Right lobe of liver (tissue), 6 donors: ENCODE measurements around the gene TMEFF2. TPM values are rescaled to one million over a fixed set of nuclear protein-coding genes. Genes with fewer than 3 reads are reported as not detected.

Source experiments
- ATAC-seq, 4 donors: fragments of 200-7000 bp; cut with Tn5 transposase; one replicate each; pipeline ENCODE4 v1.9.1; 2020; ENCODE audit warnings: mild to moderate bottlenecking in 4 of 4, moderate library complexity in 4 of 4
- DNase-seq, 3 donors: peaks; one replicate each; pipeline ENCODE4 v3.0.0-alpha.2; 2020
- H3K27ac ChIP-seq, 3 donors: fragments of 200-600 bp; one replicate each; pipeline ENCODE4 v1.8.0; 2022
- H3K27me3 ChIP-seq, 2 donors: fragments of 200-600 bp; one replicate each; pipeline ENCODE4 v1.8.0; 2022
- H3K36me3 ChIP-seq, 4 donors: fragments of 200-600 bp; sonication (generic) in 1 of 4; one replicate each; pipeline versions ENCODE4 v1.5.1 to v1.8.0; 2017 to 2022; ENCODE audit warnings: control low read depth in 1 of 4
- H3K4me1 ChIP-seq, 4 donors: fragments of 200-600 bp; sonication (generic) in 1 of 4; one replicate each; pipeline versions ENCODE4 v1.5.1 to v1.8.0; 2017 to 2022; ENCODE audit warnings: control low read depth in 1 of 4
- H3K4me3 ChIP-seq, 3 donors: fragments of 200-600 bp; one replicate each; pipeline ENCODE4 v1.8.0; 2022
- H3K9me3 ChIP-seq, 4 donors: fragments of 200-600 bp; sonication (generic) in 1 of 4; one replicate each; pipeline versions ENCODE4 v1.5.1 to v1.8.0; 2017 to 2022; ENCODE audit warnings: control low read depth in 1 of 4
- CTCF ChIP-seq, 4 donors: fragments of 200-600 bp in 3 of 4; fragments of 450-650 bp in 1 of 4; IDR thresholded peaks; one replicate each; pipeline versions ENCODE4 v1.5.1 to v1.8.0; 2016 to 2022; ENCODE audit warnings: antibody characterized with exemption in 4 of 4, mild to moderate bottlenecking in 2 of 4
- POLR2A ChIP-seq: fragments of 450-650 bp; IDR thresholded peaks from one replicate; pipeline ENCODE4 v1.6.1; 2017; ENCODE audit warnings: antibody characterized with exemption, mild to moderate bottlenecking
- WGBS: methylation state at CpG from one replicate; pipeline ENCODE4 v1.1.6; 2018; ENCODE audit warnings: low coverage, low lambda C conversion rate; ENCODE audit not compliant: insufficient coverage; ENCODE audit errors: missing lambda C conversion rate; 5-methylcytosine and 5-hydroxymethylcytosine counted together
- intact Hi-C, 2 donors: fragments of 100-400 bp; cut with DNase I; formaldehyde crosslinking; loops; one replicate each; pipeline versions ENCODE4 v1.11.2 to v1.14.1; 2022
- total RNA-seq, 6 experiments: library from RNA; depleted of rRNA in 2 of 6; stranded (reverse); fragments of >200 nt in 2 of 6; fragmentation: NEBNext Ultra II Directional in 3 of 6; extraction: Animal tissue kit (Norgen Biotek cat#: 25700) in 3 of 6; gene quantifications; one replicate each; pipeline versions ENCODE4 v1.1.0 to v1.2.4, GENCODE V29; 2016 to 2023
- donor health status: DM: no; HTN: yes; CAD: no.
- donor health status: DM: no; HTN: no; CAD: no.
- donor health status: DM: no; HTN: no; CAD: no.
- donor health status: DM: no; HTN: yes; CAD: no.
- donor health status: DM: no; HTN: yes; CAD: no.

TMEFF2 gene
- total RNA-seq, 6 experiments from 2014 or later: not detected

GRCh38 chr2:192029089-192029488, 165.6 kb downstream of the TMEFF2 start:
- Histone ChIP-seq H3K36me3 (no peaks in the 10 kb centered on the region), H3K27me3 (no peaks in the 10 kb centered on the region), H3K27ac (no peak overlapping the region), H3K4me1 (no peaks in the 10 kb centered on the region), H3K9me3 (no peaks in the 10 kb centered on the region), H3K4me3 (no peak overlapping the region)
- ATAC-seq (no peak), DNase-seq (no peak)
- 75% methylated on average over 2 of the region's 2 CpGs for WGBS
- TF ChIP-seq CTCF (IDR thresholded peaks at IDR 0.05) (no peak), POLR2A (no peak)
- intact Hi-C loops: no loop called here

- TF ChIP-seq POLR2A (no peak), CTCF (IDR thresholded peaks at IDR 0.05) (no peak)
- H3K4me1 ChIP-seq: no peaks in the 10 kb centered on the region
- H3K9me3 ChIP-seq: no peaks in the 10 kb centered on the region
- intact Hi-C loops: no loop called here
- H3K27me3 ChIP-seq: no peaks in the 10 kb centered on the region
- no peak for ATAC-seq
- DNase-seq: no peak
- no peaks in the 10 kb centered on the region for H3K36me3 ChIP-seq
- WGBS: 87% methylated on average over 1 of the region's 1 CpG
- H3K4me3 ChIP-seq: no peak overlapping the region
- H3K27ac ChIP-seq: no peak overlapping the region
Measured at GRCh38 chr2:192026825-192027120, 168.0 kb downstream of the TMEFF2 start.

DNA sequence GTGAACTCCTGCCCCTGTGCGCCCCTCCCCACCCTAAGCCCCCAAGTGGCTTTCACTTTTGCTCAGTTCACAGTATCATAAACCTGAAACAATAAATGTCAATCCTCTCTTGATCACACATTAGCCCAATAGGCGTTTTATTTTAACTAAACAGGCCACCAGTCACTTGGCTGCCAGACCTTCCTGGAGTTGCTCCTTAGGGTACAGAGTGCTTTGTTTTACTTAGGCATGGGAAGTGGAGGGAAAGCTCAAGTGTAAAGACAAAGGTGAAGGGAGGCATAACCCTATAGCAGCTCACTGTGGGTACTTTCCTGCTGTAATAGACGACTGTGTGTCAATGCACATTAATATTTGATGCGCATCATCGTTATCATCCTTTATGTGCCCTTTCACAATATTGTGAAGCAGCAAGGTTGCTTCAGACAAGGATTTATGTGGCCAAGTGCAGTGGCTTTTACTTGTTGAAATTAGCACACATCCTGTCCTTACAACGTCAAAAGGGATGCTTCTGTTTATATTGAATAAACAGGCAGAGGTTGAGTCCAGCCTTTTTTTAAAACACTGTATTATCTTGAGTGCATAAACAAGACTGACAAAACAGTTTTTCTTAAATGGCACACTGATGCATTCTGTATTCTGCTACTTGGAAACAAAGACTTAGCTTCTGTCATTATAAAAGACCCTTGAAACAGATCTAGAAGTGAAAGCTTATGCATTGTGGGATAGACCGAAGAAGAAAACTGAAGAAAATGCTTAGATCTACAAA, 168.5 kb downstream of the TMEFF2 start:
- no peaks in the 10 kb centered on the region for H3K9me3 ChIP-seq
- H3K4me3 ChIP-seq: no peak overlapping the region
- no peak for ATAC-seq
- 48% methylated on average over 7 of the region's 7 CpGs for WGBS
- no peaks in the 10 kb centered on the region for H3K27me3 ChIP-seq
- no peaks in the 10 kb centered on the region for H3K36me3 ChIP-seq
- intact Hi-C loops: no loop called here
- DNase-seq: no peak
- no peaks in the 10 kb centered on the region for H3K4me1 ChIP-seq
- no peak overlapping the region for H3K27ac ChIP-seq
- no peak for TF ChIP-seq CTCF (IDR thresholded peaks at IDR 0.05)
- no peak for TF ChIP-seq POLR2A

GRCh38 chr2:192025637-192026036, 169.1 kb downstream of the TMEFF2 start:
- TF ChIP-seq POLR2A (no peak), CTCF (IDR thresholded peaks at IDR 0.05) (no peak)
- WGBS: 72% methylated on average over 4 of the region's 4 CpGs
- Histone ChIP-seq H3K27me3 (no peaks in the 10 kb centered on the region), H3K4me1 (no peaks in the 10 kb centered on the region), H3K4me3 (no peak overlapping the region), H3K27ac (no peak overlapping the region), H3K9me3 (no peaks in the 10 kb centered on the region), H3K36me3 (no peaks in the 10 kb centered on the region)
- ATAC-seq (peak in 1 of 4 donors; percentile 35), DNase-seq (no peak)
- intact Hi-C loops: no loop called here
